Neural cell (in vitro differentiated cells): ENCODE measurements around the gene NBEA.

Experiments
- EP300 ChIP-seq: fragments of 450-650 bp; conservative IDR thresholded peaks from 2 replicates; pipeline ENCODE4 v1.6.1; 2014; ENCODE audit warnings: antibody characterized with exemption, mild to moderate bottlenecking, moderate library complexity; ENCODE audit not compliant: poor library complexity, severe bottlenecking
- EZH2 ChIP-seq: fragments of 200-600, 300-800 bp; shearing (Covaris generic), sonication (generic); IDR thresholded peaks from 2 replicates; pipeline ENCODE4 v1.6.1; 2014; ENCODE audit warnings: antibody characterized with exemption, low read length, borderline replicate concordance, mild to moderate bottlenecking; ENCODE audit not compliant: insufficient read depth, poor library complexity, severe bottlenecking
- POLR2AphosphoS5 ChIP-seq: IDR thresholded peaks from 2 replicates; pipeline ENCODE4 v1.6.1; 2012
- SMC3 ChIP-seq: fragments of 450-650 bp; conservative IDR thresholded peaks from 2 replicates; pipeline ENCODE4 v1.6.1; 2014; ENCODE audit warnings: antibody characterized with exemption, mild to moderate bottlenecking, moderate library complexity; ENCODE audit not compliant: poor library complexity
- TAF1 ChIP-seq: IDR thresholded peaks from 2 replicates; pipeline ENCODE4 v1.6.1; 2012; ENCODE audit warnings: low read depth
- TF ChIP-seq, protein P1 (sequence below): fragments of 450-650 bp; IDR thresholded peaks from 2 replicates; pipeline ENCODE4 v1.5.1; 2014; ENCODE audit warnings: antibody characterized with exemption, mild to moderate bottlenecking, moderate library complexity; ENCODE audit not compliant: poor library complexity, severe bottlenecking
- TF ChIP-seq, protein P2 (sequence below): IDR thresholded peaks from 2 replicates; pipeline ENCODE4 v1.6.1; 2012; ENCODE audit warnings: borderline replicate concordance

DNA sequence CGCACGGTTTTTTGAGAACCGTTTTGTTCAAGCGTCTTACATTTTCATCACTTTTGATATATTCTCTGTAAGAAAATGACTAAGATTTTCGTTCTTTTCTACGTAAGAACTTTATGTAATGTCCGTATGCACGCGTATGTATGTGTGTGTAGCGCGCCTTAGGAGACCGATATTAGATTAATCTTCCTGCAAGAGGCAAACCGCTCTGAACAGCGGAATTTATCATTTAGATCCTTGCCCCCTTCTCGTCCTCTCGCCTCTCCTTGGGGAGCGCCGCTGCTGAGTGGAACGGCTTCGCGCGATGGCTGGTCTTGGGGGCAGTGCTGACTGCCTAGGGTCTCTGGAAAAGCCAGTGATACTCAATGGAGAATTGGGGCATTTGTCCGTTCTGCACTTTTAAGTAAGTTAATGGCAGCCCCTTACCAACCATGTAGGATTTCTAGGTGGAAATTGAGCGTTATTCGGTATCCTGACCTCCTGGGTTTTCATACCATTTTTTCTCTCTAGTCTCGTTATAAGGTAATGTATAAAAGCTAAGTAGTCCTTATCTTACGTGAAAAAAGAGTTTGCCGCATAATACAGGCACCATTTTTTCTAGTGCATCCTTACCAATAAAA is 529.7 kb downstream of the NBEA start:
- TF ChIP-seq TAF1: no peak
- TF ChIP-seq POLR2AphosphoS5: peak; percentile 38
- TF ChIP-seq EP300: no peak
- TF ChIP-seq, protein P1, sequence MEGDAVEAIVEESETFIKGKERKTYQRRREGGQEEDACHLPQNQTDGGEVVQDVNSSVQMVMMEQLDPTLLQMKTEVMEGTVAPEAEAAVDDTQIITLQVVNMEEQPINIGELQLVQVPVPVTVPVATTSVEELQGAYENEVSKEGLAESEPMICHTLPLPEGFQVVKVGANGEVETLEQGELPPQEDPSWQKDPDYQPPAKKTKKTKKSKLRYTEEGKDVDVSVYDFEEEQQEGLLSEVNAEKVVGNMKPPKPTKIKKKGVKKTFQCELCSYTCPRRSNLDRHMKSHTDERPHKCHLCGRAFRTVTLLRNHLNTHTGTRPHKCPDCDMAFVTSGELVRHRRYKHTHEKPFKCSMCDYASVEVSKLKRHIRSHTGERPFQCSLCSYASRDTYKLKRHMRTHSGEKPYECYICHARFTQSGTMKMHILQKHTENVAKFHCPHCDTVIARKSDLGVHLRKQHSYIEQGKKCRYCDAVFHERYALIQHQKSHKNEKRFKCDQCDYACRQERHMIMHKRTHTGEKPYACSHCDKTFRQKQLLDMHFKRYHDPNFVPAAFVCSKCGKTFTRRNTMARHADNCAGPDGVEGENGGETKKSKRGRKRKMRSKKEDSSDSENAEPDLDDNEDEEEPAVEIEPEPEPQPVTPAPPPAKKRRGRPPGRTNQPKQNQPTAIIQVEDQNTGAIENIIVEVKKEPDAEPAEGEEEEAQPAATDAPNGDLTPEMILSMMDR: no peak
- TF ChIP-seq, protein P2, sequence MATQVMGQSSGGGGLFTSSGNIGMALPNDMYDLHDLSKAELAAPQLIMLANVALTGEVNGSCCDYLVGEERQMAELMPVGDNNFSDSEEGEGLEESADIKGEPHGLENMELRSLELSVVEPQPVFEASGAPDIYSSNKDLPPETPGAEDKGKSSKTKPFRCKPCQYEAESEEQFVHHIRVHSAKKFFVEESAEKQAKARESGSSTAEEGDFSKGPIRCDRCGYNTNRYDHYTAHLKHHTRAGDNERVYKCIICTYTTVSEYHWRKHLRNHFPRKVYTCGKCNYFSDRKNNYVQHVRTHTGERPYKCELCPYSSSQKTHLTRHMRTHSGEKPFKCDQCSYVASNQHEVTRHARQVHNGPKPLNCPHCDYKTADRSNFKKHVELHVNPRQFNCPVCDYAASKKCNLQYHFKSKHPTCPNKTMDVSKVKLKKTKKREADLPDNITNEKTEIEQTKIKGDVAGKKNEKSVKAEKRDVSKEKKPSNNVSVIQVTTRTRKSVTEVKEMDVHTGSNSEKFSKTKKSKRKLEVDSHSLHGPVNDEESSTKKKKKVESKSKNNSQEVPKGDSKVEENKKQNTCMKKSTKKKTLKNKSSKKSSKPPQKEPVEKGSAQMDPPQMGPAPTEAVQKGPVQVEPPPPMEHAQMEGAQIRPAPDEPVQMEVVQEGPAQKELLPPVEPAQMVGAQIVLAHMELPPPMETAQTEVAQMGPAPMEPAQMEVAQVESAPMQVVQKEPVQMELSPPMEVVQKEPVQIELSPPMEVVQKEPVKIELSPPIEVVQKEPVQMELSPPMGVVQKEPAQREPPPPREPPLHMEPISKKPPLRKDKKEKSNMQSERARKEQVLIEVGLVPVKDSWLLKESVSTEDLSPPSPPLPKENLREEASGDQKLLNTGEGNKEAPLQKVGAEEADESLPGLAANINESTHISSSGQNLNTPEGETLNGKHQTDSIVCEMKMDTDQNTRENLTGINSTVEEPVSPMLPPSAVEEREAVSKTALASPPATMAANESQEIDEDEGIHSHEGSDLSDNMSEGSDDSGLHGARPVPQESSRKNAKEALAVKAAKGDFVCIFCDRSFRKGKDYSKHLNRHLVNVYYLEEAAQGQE: no peak
- no peak for TF ChIP-seq EZH2
- no peak for TF ChIP-seq SMC3
